Stomach (tissue), 9 donors: ENCODE measurements around the gene PRDM16. TPM values are rescaled to one million over a fixed set of nuclear protein-coding genes. Genes with fewer than 3 reads are reported as not detected.

ENCODE experiments used
- DNase-seq, 2 donors: peaks; one replicate each; pipeline versions ENCODE4 v3.0.0 to v3.0.0-alpha.2; 2013 to 2019
- H3K27ac ChIP-seq, 5 donors: fragments of 200-600 bp in 4 of 5; sonication (generic) in 4 of 5; one replicate each; pipeline ENCODE4 v1.5.1; 2013 to 2019; ENCODE audit warnings: mild to moderate bottlenecking in 1 of 5, moderate library complexity in 1 of 5
- H3K27me3 ChIP-seq, 3 donors: fragments of 200-600 bp; sonication (generic); one replicate each; pipeline ENCODE4 v1.5.1; 2017 to 2019; ENCODE audit warnings: mixed run types in 1 of 3
- H3K36me3 ChIP-seq, 4 donors: fragments of 200-600 bp; sonication (generic); 1 replicate in 3 of 4; 2 replicates in 1 of 4; pipeline ENCODE4 v1.5.1; 2016 to 2019
- H3K4me1 ChIP-seq, 4 donors: fragments of 200-600 bp; sonication (generic); one replicate each; pipeline ENCODE4 v1.5.1; 2016 to 2019
- H3K4me3 ChIP-seq, 4 donors: fragments of 200-600 bp; sonication (generic) in 3 of 4; one replicate each; pipeline ENCODE4 v1.5.1; 2016 to 2019; ENCODE audit warnings: mild to moderate bottlenecking in 1 of 4
- H3K9me3 ChIP-seq, 4 donors: fragments of 200-600 bp; sonication (generic); one replicate each; pipeline ENCODE4 v1.5.1; 2016 to 2019
- CTCF ChIP-seq, 7 experiments: fragments of 450-650 bp in 4 of 7; fragments of 200-600 bp in 3 of 7; sonication (generic) in 3 of 7; IDR thresholded peaks; one replicate each; pipeline ENCODE4 v1.5.1; 2016 to 2019; ENCODE audit warnings: antibody characterized with exemption in 7 of 7, control low read depth in 2 of 7, mild to moderate bottlenecking in 1 of 7
- EP300 ChIP-seq: sonication (generic); formaldehyde crosslinking; IDR thresholded peaks from one replicate; pipeline ENCODE4 v1.6.1; 2017; ENCODE audit warnings: antibody characterized with exemption
- POLR2A ChIP-seq, 4 donors: fragments of 450-650 bp; IDR thresholded peaks; one replicate each; pipeline ENCODE4 v1.6.1; 2016; ENCODE audit warnings: antibody characterized with exemption in 4 of 4, control low read depth in 2 of 4, mild to moderate bottlenecking in 1 of 4, moderate library complexity in 1 of 4
- POLR2AphosphoS5 ChIP-seq, 3 donors: sonication (generic); formaldehyde crosslinking; IDR thresholded peaks; one replicate each; pipeline ENCODE4 v1.6.1; 2016; ENCODE audit warnings: antibody characterized with exemption in 3 of 3
- WGBS, 5 donors: extraction: QIAGEN DNeasy Blood & Tissue Kit in 3 of 5; methylation state at CpG; one replicate each; pipeline versions ENCODE4 v1.1.5 to v1.1.7; 2013 to 2018; 5-methylcytosine and 5-hydroxymethylcytosine counted together
- intact Hi-C: fragments of 100-400 bp; cut with DNase I; formaldehyde crosslinking; loops from one replicate; pipeline ENCODE4 v1.15.1; 2023; ENCODE audit warnings: low total_unique reads
- polyA plus RNA-seq, 3 donors: library from polyadenylated mRNA; stranded (reverse); fragments of 200-250 nt; gene quantifications; one replicate each; pipeline ENCODE4 v1.2.3, GENCODE V29; 2013
- total RNA-seq, 5 donors: library from RNA; depleted of rRNA; stranded (reverse); fragments of >200 nt; gene quantifications; one replicate each; pipeline versions ENCODE4 v1.1.0 to v1.2.3, GENCODE V29; 2014 to 2016
- donor health status: healthy with polysubstance abuse.
- donor health status: Bipolar disorder and iron deficiency.
- donor health status: healthy.

Gene PRDM16
- total and polyA plus RNA-seq, 8 donors = 0.29 to 222 (median 15.8) TPM

- H3K27me3 ChIP-seq = peaks cover 0 to 10% (median 0%) of the 10 kb centered on the region in 3 donors
- intact Hi-C loops = no loop called here
- H3K36me3 ChIP-seq = no peaks in the 10 kb centered on the region
- H3K27ac ChIP-seq = no peak overlapping the region
- H3K4me3 ChIP-seq = no peak overlapping the region
- TF ChIP-seq POLR2AphosphoS5 (IDR thresholded peaks at IDR 0.05) = no peak
- TF ChIP-seq CTCF (IDR thresholded peaks at IDR 0.05) = no peak
- no peak for TF ChIP-seq EP300
- no peak for TF ChIP-seq POLR2A (IDR thresholded peaks at IDR 0.05)
- DNase-seq = no peak
- 87 to 100% (median 94%) methylated on average over 4 to 15 of the region's 15 CpGs for WGBS, 5 donors
- H3K4me1 ChIP-seq = peaks cover 15 to 27% (median 24%) of the 10 kb centered on the region in 4 donors
- H3K9me3 ChIP-seq = peaks cover 0 to 4% (median 0%) of the 10 kb centered on the region in 4 donors
Observed at GRCh38 chr1:3234281-3234680, 165.3 kb downstream of the PRDM16 start.

GRCh38 chr1:3234956-3235355 lies 166.0 kb downstream of the PRDM16 start:
- DNase-seq = no peak
- Histone ChIP-seq H3K4me1 (peaks cover 15 to 27% (median 24%) of the 10 kb centered on the region in 4 donors), H3K27me3 (peaks cover 0 to 6% (median 0%) of the 10 kb centered on the region in 3 donors), H3K36me3 (no peaks in the 10 kb centered on the region), H3K4me3 (no peak overlapping the region), H3K9me3 (peaks cover 0 to 4% (median 0%) of the 10 kb centered on the region in 4 donors), H3K27ac (no peak overlapping the region)
- no peak for TF ChIP-seq POLR2AphosphoS5 (IDR thresholded peaks at IDR 0.05)
- no peak for TF ChIP-seq CTCF (IDR thresholded peaks at IDR 0.05)
- TF ChIP-seq EP300 = no peak
- TF ChIP-seq POLR2A (IDR thresholded peaks at IDR 0.05) = no peak
- intact Hi-C loops = no loop called here
- WGBS, 5 donors = 87 to 94% (median 94%) methylated on average over 8 to 14 of the region's 14 CpGs

GRCh38 chr1:3235496-3235895 lies 166.5 kb downstream of the PRDM16 start:
- Histone ChIP-seq H3K4me3 (no peak overlapping the region), H3K27ac (peak overlapping the region in 1 of 5 donors; percentile 71), H3K9me3 (peaks cover 0 to 4% (median 0%) of the 10 kb centered on the region in 4 donors), H3K4me1 (peaks cover 15 to 27% (median 24%) of the 10 kb centered on the region in 4 donors), H3K27me3 (peaks cover 0 to 2% (median 0%) of the 10 kb centered on the region in 3 donors), H3K36me3 (no peaks in the 10 kb centered on the region)
- DNase-seq = no peak
- TF ChIP-seq CTCF (IDR thresholded peaks at IDR 0.05) (no peak), POLR2AphosphoS5 (IDR thresholded peaks at IDR 0.05) (no peak), POLR2A (IDR thresholded peaks at IDR 0.05) (no peak), EP300 (no peak)
- intact Hi-C loops = no loop called here
- 90 to 94% (median 92%) methylated on average over 8 to 15 of the region's 15 CpGs for WGBS, 5 donors

- H3K9me3 ChIP-seq = peaks cover 0 to 4% (median 0%) of the 10 kb centered on the region in 4 donors
- no peak for DNase-seq
- TF ChIP-seq EP300 = no peak
- TF ChIP-seq CTCF (IDR thresholded peaks at IDR 0.05) = no peak
- no peak for TF ChIP-seq POLR2AphosphoS5 (IDR thresholded peaks at IDR 0.05)
- peak overlapping the region in 2 of 5 donors; percentile 22 to 71 for H3K27ac ChIP-seq
- H3K4me3 ChIP-seq = no peak overlapping the region
- peaks cover 0 to 10% (median 0%) of the 10 kb centered on the region in 3 donors for H3K27me3 ChIP-seq
- intact Hi-C loops = no loop called here
- H3K4me1 ChIP-seq = peaks cover 15 to 36% (median 27%) of the 10 kb centered on the region in 4 donors
- WGBS, 5 donors = 65 to 81% (median 69%) methylated on average over 4 to 9 of the region's 9 CpGs
- no peaks in the 10 kb centered on the region for H3K36me3 ChIP-seq
Observed at GRCh38 chr1:3236361-3236760, 167.4 kb downstream of the PRDM16 start.
